Measurements from ENCODE around the gene SLC25A34.

SLC25A34 gene

DNA sequence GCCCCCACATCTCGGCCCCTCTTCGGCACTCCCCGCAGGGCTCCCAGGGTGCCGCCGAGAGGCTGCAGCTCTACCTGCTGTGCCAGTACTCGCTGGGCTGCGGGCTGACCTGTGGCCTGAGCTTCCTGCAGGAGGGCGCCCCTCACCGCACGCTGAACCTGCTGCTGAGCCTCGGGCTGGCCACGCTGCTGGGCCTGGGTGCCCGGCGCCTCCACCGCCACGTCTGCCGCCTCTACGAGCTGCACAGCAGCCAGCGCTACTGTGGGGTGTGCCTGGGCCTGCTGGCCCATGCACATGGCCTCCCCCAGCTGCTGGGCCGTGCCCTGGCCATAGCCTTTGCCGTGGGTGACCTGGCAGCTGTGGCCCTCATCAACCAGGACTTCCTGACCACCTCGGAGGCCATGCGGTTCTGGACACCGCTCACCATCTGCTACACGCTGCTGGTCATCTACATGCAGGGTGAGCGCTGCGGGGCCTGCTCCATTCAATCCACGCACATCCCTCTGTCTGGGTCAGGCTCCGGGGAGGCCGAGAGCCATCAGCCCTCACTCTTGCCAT, 8.1 kb downstream of the SLC25A34 start:
- H3K4me3 ChIP-seq (ENCODE audit: low read depth, low read length): no peak overlapping the region
- TF ChIP-seq CTCF (IDR thresholded peaks at IDR 0.05; ENCODE audit: low read depth, low read length): no peak

GRCh38 chr1:15747378-15747777, 11.3 kb downstream of the SLC25A34 start:
- TF ChIP-seq CTCF (IDR thresholded peaks at IDR 0.05; ENCODE audit: low read depth, low read length): no peak
- no peak overlapping the region for H3K4me3 ChIP-seq (ENCODE audit: low read depth, low read length)

DNA sequence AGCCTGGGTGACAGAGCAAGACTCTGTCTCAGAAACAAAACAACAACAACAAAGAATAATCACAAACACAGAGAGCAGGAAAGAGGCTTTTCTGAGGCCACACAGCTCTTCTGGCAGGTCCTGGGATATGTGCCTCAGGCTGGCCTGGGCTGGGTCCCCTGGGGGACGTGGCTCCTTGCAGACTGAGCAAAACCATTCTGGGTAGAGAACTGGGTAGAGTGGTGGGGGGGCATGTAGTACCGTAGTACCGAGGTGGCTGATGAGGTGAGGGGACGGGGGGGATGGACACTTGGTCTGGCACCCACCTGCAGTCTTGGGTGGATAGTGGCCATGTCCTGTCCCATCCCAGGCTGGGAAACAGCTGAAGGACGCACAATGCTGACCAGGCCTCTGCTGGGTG, 12.2 kb downstream of the SLC25A34 start:
- TF ChIP-seq CTCF (IDR thresholded peaks at IDR 0.05; ENCODE audit: low read depth, low read length): no peak
- H3K4me3 ChIP-seq (ENCODE audit: low read depth, low read length): no peak overlapping the region

- no peak overlapping the region for H3K4me3 ChIP-seq (ENCODE audit: low read depth, low read length)
- TF ChIP-seq CTCF (IDR thresholded peaks at IDR 0.05; ENCODE audit: low read depth, low read length): no peak
Observed at GRCh38 chr1:15748690-15749398, 12.8 kb downstream of the SLC25A34 start.

DNA sequence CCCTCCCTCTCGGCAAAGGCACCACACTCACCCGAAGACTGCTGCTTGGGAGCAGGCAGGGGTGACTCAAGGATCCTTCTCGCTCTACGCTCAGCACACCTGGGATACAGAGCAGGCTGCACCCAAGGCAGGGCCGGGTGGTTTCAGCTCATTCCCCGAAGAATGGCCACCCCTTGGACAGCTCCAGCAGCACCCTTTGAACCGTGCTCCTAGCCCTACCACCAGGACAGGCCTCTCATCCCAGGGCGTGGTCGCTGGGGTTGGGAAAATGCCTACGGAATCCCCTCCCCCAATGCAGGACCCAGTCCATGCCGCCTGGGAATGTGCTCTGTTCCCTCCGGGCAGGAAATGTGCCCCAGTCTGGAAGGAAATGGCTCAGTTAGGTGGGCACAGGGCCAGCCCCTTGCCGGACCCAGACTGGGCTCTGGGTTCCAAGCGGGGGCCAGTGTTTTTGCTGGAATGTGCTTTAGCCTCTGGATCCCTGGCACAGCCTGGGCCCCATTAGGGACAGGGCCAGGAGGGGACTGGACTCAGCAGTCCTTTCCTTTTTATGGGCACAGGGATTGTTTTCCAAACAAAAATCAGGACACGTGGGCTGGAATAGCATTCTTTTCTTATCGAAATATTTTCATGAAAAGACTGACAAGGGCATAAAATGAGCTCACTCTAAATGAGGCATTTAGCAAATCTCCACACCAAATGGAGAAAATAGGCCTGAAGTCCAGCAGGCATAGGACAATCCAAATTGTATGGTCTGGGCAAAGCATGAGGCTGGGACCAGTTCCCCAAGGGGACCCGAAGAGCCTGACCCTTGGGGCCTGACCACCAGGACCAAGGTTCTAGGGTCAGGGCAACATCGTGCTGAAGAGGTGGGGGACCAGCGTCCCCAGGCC, 13.6 kb downstream of the SLC25A34 start:
- H3K4me3 ChIP-seq (ENCODE audit: low read depth, low read length): no peak overlapping the region
- TF ChIP-seq CTCF (IDR thresholded peaks at IDR 0.05; ENCODE audit: low read depth, low read length): no peak

- H3K4me3 ChIP-seq (ENCODE audit: low read depth, low read length): no peak overlapping the region
- no peak for TF ChIP-seq CTCF (IDR thresholded peaks at IDR 0.05; ENCODE audit: low read depth, low read length)
Observed at GRCh38 chr1:15750924-15751323, 14.9 kb downstream of the SLC25A34 start.

- TF ChIP-seq CTCF (IDR thresholded peaks at IDR 0.05; ENCODE audit: low read depth, low read length): no peak
- H3K4me3 ChIP-seq (ENCODE audit: low read depth, low read length): no peak overlapping the region
Observed at GRCh38 chr1:15751717-15752116, 15.7 kb downstream of the SLC25A34 start.
